ENCODE measurements around the gene SLC46A1.

DNA sequence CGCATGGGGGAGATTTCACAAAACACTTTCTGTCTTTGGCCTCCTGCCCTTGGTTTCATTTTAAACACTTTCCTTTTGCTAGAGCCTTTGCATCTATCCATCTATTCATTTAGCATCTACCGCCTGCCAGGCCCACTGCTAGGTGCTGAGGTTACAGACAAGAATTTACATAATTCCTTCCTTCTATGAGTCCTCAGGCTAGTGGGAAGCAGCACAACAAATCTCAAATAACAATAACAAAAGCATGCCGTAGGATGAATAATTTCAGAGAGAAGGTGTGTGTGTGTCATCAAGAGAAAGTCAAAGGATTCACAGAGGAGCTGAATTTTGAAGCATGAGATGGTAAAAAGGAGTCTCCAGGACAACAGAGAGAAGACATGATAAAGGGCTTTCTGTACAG, 6.1 kb upstream of the SLC46A1 start:
- no peak for TF ChIP-seq RARB (CRISPR knock-in tag; IDR thresholded peaks at IDR 0.05)
- TF ChIP-seq ZNF8 (CRISPR knock-in tag; IDR thresholded peaks at IDR 0.05): no peak
- TF ChIP-seq, protein P1, sequence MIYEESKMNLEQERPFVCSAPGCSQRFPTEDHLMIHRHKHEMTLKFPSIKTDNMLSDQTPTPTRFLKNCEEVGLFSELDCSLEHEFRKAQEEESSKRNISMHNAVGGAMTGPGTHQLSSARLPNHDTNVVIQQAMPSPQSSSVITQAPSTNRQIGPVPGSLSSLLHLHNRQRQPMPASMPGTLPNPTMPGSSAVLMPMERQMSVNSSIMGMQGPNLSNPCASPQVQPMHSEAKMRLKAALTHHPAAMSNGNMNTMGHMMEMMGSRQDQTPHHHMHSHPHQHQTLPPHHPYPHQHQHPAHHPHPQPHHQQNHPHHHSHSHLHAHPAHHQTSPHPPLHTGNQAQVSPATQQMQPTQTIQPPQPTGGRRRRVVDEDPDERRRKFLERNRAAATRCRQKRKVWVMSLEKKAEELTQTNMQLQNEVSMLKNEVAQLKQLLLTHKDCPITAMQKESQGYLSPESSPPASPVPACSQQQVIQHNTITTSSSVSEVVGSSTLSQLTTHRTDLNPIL (CRISPR knock-in tag; IDR thresholded peaks at IDR 0.05; ENCODE audit: low read depth): no peak
- TF ChIP-seq ARNTL (CRISPR knock-in tag; IDR thresholded peaks at IDR 0.05; ENCODE audit: borderline replicate concordance, low read depth): no peak
- no peak for TF ChIP-seq TOX (CRISPR knock-in tag; IDR thresholded peaks at IDR 0.05; ENCODE audit: borderline replicate concordance)
- no peak for TF ChIP-seq OSR1 (CRISPR knock-in tag; IDR thresholded peaks at IDR 0.05)
- no peak for TF ChIP-seq GLIS3 (CRISPR knock-in tag; IDR thresholded peaks at IDR 0.05)
- no peak for TF ChIP-seq ISL1 (CRISPR knock-in tag; IDR thresholded peaks at IDR 0.05)
- no peak for TF ChIP-seq CSDC2 (CRISPR knock-in tag; IDR thresholded peaks at IDR 0.05)
- no peak for TF ChIP-seq SNAI2 (CRISPR knock-in tag; IDR thresholded peaks at IDR 0.05)
- TF ChIP-seq, protein P2, sequence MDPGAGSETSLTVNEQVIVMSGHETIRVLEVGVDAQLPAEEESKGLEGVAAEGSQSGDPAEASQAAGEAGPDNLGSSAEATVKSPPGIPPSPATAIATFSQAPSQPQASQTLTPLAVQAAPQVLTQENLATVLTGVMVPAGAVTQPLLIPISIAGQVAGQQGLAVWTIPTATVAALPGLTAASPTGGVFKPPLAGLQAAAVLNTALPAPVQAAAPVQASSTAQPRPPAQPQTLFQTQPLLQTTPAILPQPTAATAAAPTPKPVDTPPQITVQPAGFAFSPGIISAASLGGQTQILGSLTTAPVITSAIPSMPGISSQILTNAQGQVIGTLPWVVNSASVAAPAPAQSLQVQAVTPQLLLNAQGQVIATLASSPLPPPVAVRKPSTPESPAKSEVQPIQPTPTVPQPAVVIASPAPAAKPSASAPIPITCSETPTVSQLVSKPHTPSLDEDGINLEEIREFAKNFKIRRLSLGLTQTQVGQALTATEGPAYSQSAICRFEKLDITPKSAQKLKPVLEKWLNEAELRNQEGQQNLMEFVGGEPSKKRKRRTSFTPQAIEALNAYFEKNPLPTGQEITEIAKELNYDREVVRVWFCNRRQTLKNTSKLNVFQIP (CRISPR knock-in tag; IDR thresholded peaks at IDR 0.05; ENCODE audit: borderline replicate concordance, low read depth): no peak
- TF ChIP-seq, protein P3, sequence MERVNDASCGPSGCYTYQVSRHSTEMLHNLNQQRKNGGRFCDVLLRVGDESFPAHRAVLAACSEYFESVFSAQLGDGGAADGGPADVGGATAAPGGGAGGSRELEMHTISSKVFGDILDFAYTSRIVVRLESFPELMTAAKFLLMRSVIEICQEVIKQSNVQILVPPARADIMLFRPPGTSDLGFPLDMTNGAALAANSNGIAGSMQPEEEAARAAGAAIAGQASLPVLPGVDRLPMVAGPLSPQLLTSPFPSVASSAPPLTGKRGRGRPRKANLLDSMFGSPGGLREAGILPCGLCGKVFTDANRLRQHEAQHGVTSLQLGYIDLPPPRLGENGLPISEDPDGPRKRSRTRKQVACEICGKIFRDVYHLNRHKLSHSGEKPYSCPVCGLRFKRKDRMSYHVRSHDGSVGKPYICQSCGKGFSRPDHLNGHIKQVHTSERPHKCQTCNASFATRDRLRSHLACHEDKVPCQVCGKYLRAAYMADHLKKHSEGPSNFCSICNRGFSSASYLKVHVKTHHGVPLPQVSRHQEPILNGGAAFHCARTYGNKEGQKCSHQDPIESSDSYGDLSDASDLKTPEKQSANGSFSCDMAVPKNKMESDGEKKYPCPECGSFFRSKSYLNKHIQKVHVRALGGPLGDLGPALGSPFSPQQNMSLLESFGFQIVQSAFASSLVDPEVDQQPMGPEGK (CRISPR knock-in tag; IDR thresholded peaks at IDR 0.05; ENCODE audit: borderline replicate concordance): no peak
- TF ChIP-seq PPARA (CRISPR knock-in tag; IDR thresholded peaks at IDR 0.05; ENCODE audit: borderline replicate concordance): no peak
- TF ChIP-seq TCF4 (CRISPR knock-in tag; IDR thresholded peaks at IDR 0.05; ENCODE audit: borderline replicate concordance): no peak

Measured in SK-N-SH treated with all-trans-retinoic acid at 6 μM for 48 hours (cell line).